Measurements from ENCODE around the gene SLIT3. TPM values are rescaled to one million over a fixed set of nuclear protein-coding genes. Genes with fewer than 3 reads are reported as not detected.

Gene SLIT3
- total and polyA plus RNA-seq, 8 donors, result 1.2 to 24.5 (median 8.6) TPM

- 75 to 94% (median 86%) methylated on average over 1 of the region's 1 CpG for whole genome bisulfite sequencing, 5 donors
- H3K4me1 ChIP-seq, result no peaks in the 10 kb centered on the region
- no peak overlapping the region for H3K27ac ChIP-seq
- H3K4me3 ChIP-seq, result no peak overlapping the region
- DNase-seq, result no peak
- intact Hi-C loops (cut with DNase I; ENCODE audit: low total_unique reads), result no loop called here
- H3K9me3 ChIP-seq, result no peaks in the 10 kb centered on the region
- no peak for TF ChIP-seq POLR2A (IDR thresholded peaks at IDR 0.05)
- no peak for TF ChIP-seq POLR2AphosphoS5 (IDR thresholded peaks at IDR 0.05)
- H3K36me3 ChIP-seq, result peaks cover 0 to 9% (median 0%) of the 10 kb centered on the region in 4 donors
- no peaks in the 10 kb centered on the region for H3K27me3 ChIP-seq
Observed at GRCh38 chr5:168663276-168664004, 637.5 kb downstream of the SLIT3 start.

- intact Hi-C loops (cut with DNase I; ENCODE audit: low total_unique reads), result no loop called here
- no peak for TF ChIP-seq POLR2A (IDR thresholded peaks at IDR 0.05)
- no peak for TF ChIP-seq POLR2AphosphoS5 (IDR thresholded peaks at IDR 0.05)
- TF ChIP-seq EP300 (IDR thresholded peaks at IDR 0.05), result no peak
- no peak for TF ChIP-seq CTCF (IDR thresholded peaks at IDR 0.05)
- peaks cover 0 to 6% (median 2%) of the 10 kb centered on the region in 4 donors for H3K4me1 ChIP-seq
- H3K4me3 ChIP-seq, result no peak overlapping the region
- no peak for DNase-seq
- H3K27me3 ChIP-seq, result no peaks in the 10 kb centered on the region
- H3K27ac ChIP-seq, result no peak overlapping the region
- H3K36me3 ChIP-seq, result no peaks in the 10 kb centered on the region
- no peaks in the 10 kb centered on the region for H3K9me3 ChIP-seq
- WGBS, 5 donors, result 82 to 88% (median 85%) methylated on average over 3 of the region's 3 CpGs
Observed at GRCh38 chr5:168661593-168662485, 639.1 kb downstream of the SLIT3 start.

GRCh38 chr5:168660691-168661090 is 640.2 kb downstream of the SLIT3 start:
- no peak overlapping the region for H3K4me3 ChIP-seq
- TF ChIP-seq EP300 (IDR thresholded peaks at IDR 0.05) (no peak), CTCF (IDR thresholded peaks at IDR 0.05) (no peak), POLR2A (IDR thresholded peaks at IDR 0.05) (no peak), POLR2AphosphoS5 (IDR thresholded peaks at IDR 0.05) (no peak)
- peaks cover 4 to 15% (median 6%) of the 10 kb centered on the region in 4 donors for H3K4me1 ChIP-seq
- H3K27me3 ChIP-seq, result no peaks in the 10 kb centered on the region
- no peaks in the 10 kb centered on the region for H3K36me3 ChIP-seq
- DNase-seq, result no peak
- intact Hi-C loops (cut with DNase I; ENCODE audit: low total_unique reads), result no loop called here
- H3K27ac ChIP-seq, result no peak overlapping the region
- 63 to 85% (median 74%) methylated on average over 4 of the region's 4 CpGs for WGBS, 5 donors
- no peaks in the 10 kb centered on the region for H3K9me3 ChIP-seq

- TF ChIP-seq CTCF (IDR thresholded peaks at IDR 0.05) (no peak), EP300 (IDR thresholded peaks at IDR 0.05) (no peak), POLR2AphosphoS5 (IDR thresholded peaks at IDR 0.05) (no peak), POLR2A (IDR thresholded peaks at IDR 0.05) (no peak)
- no peak overlapping the region for H3K27ac ChIP-seq
- intact Hi-C loops (cut with DNase I; ENCODE audit: low total_unique reads), result no loop called here
Observed at GRCh38 chr5:168659286-168659847, 641.6 kb downstream of the SLIT3 start.

More at GRCh38 chr5:168659286-168659847, 641.6 kb downstream of the SLIT3 start:
- DNase-seq, result peak in 1 of 2 donors; percentile 45
- H3K4me1 ChIP-seq, result peaks cover 4 to 26% (median 9%) of the 10 kb centered on the region in 4 donors
- H3K27me3 ChIP-seq, result no peaks in the 10 kb centered on the region
- WGBS, 5 donors, result 76 to 93% (median 84%) methylated on average over 5 of the region's 5 CpGs
- no peaks in the 10 kb centered on the region for H3K9me3 ChIP-seq
- H3K36me3 ChIP-seq, result no peaks in the 10 kb centered on the region
- H3K4me3 ChIP-seq, result no peak overlapping the region

All from stomach (tissue), 9 donors.